ENCODE results near the gene NID1.

GRCh38 chr1:236085545-236086159, 20.8 kb upstream of the NID1 start:
- TF ChIP-seq CTCF (IDR thresholded peaks at IDR 0.05) (no peak), POLR2AphosphoS5 (IDR thresholded peaks at IDR 0.05) (no peak), POLR2A (IDR thresholded peaks at IDR 0.05) (no peak)

Measured in gastroesophageal sphincter (tissue), 3 donors.